HepG2 (cell line): ENCODE measurements around the gene LHFPL6. TPM values are rescaled to one million over a fixed set of nuclear protein-coding genes. Genes with fewer than 3 reads are reported as not detected.

ENCODE experiments used
- ATAC-seq: fragments of 200-7000 bp; cut with Tn5 transposase; 3 replicates; pipeline ENCODE4 v1.9.1; 2020; ENCODE audit warnings: mild to moderate bottlenecking, moderate library complexity
- BruUV-seq: library from RNA; stranded (reverse); fragments of 400-500 nt; replicated peaks from 2 replicates; lab custom pipeline; 2021; lab: Mats Ljungman, UMichigan
- CTCF ChIA-PET: fragments of 300-600 bp; formaldehyde crosslinking; extraction: SDS; loops from one replicate; lab custom pipeline; 2021; ENCODE audit warnings: low total read pairs, inconsistent platforms, low intra/inter-chr PET ratio; lab: Yijun Ruan, JAX
- POLR2A ChIA-PET: fragments of 350-600 bp; sonication (Branson Sonifier 250); formaldehyde crosslinking; loops from one replicate; lab custom pipeline; 2020; ENCODE audit warnings: antibody characterized with exemption, inconsistent platforms; lab: Yijun Ruan, JAX
- DNase-seq: peaks from one replicate; pipeline ENCODE4 v3.0.0-alpha.2; 2015; ENCODE audit warnings: low spot score
- FAIRE-seq: peaks from 3 replicates; lab custom pipeline; 2011; peaks lifted over from hg19 to GRCh38; lab: Jason Lieb, UNC
- H2AFZ ChIP-seq: one replicate; pipeline ENCODE4 v1.6.1; 2011; ENCODE audit warnings: low read length, inconsistent platforms
- H3K27ac ChIP-seq: fragments of 300-600 bp; 3 replicates; pipeline ENCODE4 v1.8.0; 2011; ENCODE audit warnings: mixed run types, mild to moderate bottlenecking, mixed read lengths, low read length, inconsistent platforms; ENCODE audit not compliant: insufficient read depth; ENCODE audit errors: extremely low read length
- H3K27me3 ChIP-seq, 2 experiments: fragments of 200-600 bp in 1 of 2; 2 replicates in 1 of 2; 3 replicates in 1 of 2; pipeline versions ENCODE4 v1.6.0 to v1.8.0; 2011; ENCODE audit warnings: low read length in 2 of 2, mild to moderate bottlenecking in 2 of 2, moderate library complexity in 2 of 2, inconsistent platforms in 1 of 2; ENCODE audit not compliant: insufficient read depth in 2 of 2, control insufficient read depth in 1 of 2
- H3K36me3 ChIP-seq, 2 experiments: fragments of 200-600 bp in 1 of 2; replicated peaks in 1 of 2; 2 replicates in 1 of 2; 3 replicates in 1 of 2; pipeline versions ENCODE4 v1.5.1 to v1.8.0; 2011; ENCODE audit warnings: low read length in 2 of 2, inconsistent platforms in 1 of 2; ENCODE audit not compliant: insufficient read depth in 2 of 2, control insufficient read depth in 1 of 2
- H3K4me1 ChIP-seq: 2 replicates; pipeline ENCODE4 v1.5.1; 2012; ENCODE audit warnings: low read length, inconsistent platforms; ENCODE audit not compliant: insufficient read depth
- H3K4me2 ChIP-seq: 2 replicates; pipeline ENCODE4 v1.6.0; 2011; ENCODE audit warnings: low read depth, low read length, inconsistent platforms
- H3K4me3 ChIP-seq, 3 experiments: fragments of 200-600 bp in 1 of 3; sonication (generic), shearing (Covaris generic) in 1 of 3; replicated peaks in 1 of 3; 2 replicates each; pipeline ENCODE4 v1.5.1; 2011 to 2016; ENCODE audit warnings: low read length in 3 of 3, inconsistent platforms in 2 of 3, low read depth in 2 of 3, mild to moderate bottlenecking in 2 of 3, control low read depth in 1 of 3, mixed read lengths in 1 of 3; ENCODE audit not compliant: insufficient read depth in 1 of 3
- H3K79me2 ChIP-seq: one replicate; pipeline ENCODE4 v1.6.1; 2011; ENCODE audit warnings: low read length, inconsistent platforms; ENCODE audit not compliant: insufficient read depth
- H3K9ac ChIP-seq: 2 replicates; pipeline ENCODE4 v1.6.0; 2011; ENCODE audit warnings: mild to moderate bottlenecking, low read depth, low read length, inconsistent platforms; ENCODE audit not compliant: insufficient read depth
- H3K9me3 ChIP-seq: 2 replicates; pipeline ENCODE4 v1.5.1; 2012; ENCODE audit warnings: mild to moderate bottlenecking, low read length
- H4K20me1 ChIP-seq: 2 replicates; pipeline ENCODE4 v1.6.0; 2011; ENCODE audit warnings: inconsistent platforms, mild to moderate bottlenecking, low read length, moderate library complexity; ENCODE audit not compliant: insufficient read depth
- AGO1 ChIP-seq: fragments of 200-400 bp; formaldehyde crosslinking; IDR thresholded peaks from 2 replicates; pipeline ENCODE4 v1.6.1; 2017; ENCODE audit warnings: mild to moderate bottlenecking, low read depth, low read length, moderate library complexity; ENCODE audit not compliant: poor library complexity, severe bottlenecking
- ATF1 ChIP-seq: IDR thresholded peaks from 2 replicates; pipeline ENCODE4 v1.6.1; 2016; ENCODE audit warnings: mild to moderate bottlenecking, control low read depth
- ATM ChIP-seq: fragments of 450-650 bp; IDR thresholded peaks from 2 replicates; pipeline ENCODE4 v1.7.1; 2017; ENCODE audit warnings: mild to moderate bottlenecking, borderline replicate concordance
- EED ChIP-seq: sonication (generic); formaldehyde crosslinking; IDR thresholded peaks from 2 replicates; pipeline ENCODE4 v1.5.0; 2020; ENCODE audit warnings: mild to moderate bottlenecking, missing genetic modification reagents
- FOSL2 ChIP-seq: sonication (generic); formaldehyde crosslinking; IDR thresholded peaks from 2 replicates; pipeline ENCODE4 v1.4.0; 2020; ENCODE audit warnings: missing genetic modification reagents
- KAT2B ChIP-seq: fragments of 150-350 bp; IDR thresholded peaks from 2 replicates; pipeline ENCODE4 v1.6.1; 2014; ENCODE audit warnings: low read depth, low read length, borderline replicate concordance
- KAT7 ChIP-seq: IDR thresholded peaks from 2 replicates; pipeline ENCODE4 v1.6.1; 2018; ENCODE audit warnings: borderline replicate concordance, missing compliant biosample characterization
- KLF15 ChIP-seq: sonication (generic); formaldehyde crosslinking; IDR thresholded peaks from 2 replicates; pipeline ENCODE4 v1.8.1; 2023; ENCODE audit warnings: borderline replicate concordance, mild to moderate bottlenecking, inconsistent platforms, missing genetic modification reagents, mixed read lengths
- MAFK ChIP-seq, 2 experiments: IDR thresholded peaks in 1 of 2; conservative IDR thresholded peaks in 1 of 2; 2 replicates each; pipeline ENCODE4 v1.6.1; 2011; ENCODE audit warnings: improper control_type of control experiment in 2 of 2, low read length in 2 of 2
- RBM39 ChIP-seq: fragments of 200-400 bp; formaldehyde crosslinking; IDR thresholded peaks from one replicate; pipeline ENCODE4 v1.6.1; 2018; ENCODE audit warnings: antibody characterized with exemption, mild to moderate bottlenecking, low read depth, low read length; ENCODE audit not compliant: poor library complexity, severe bottlenecking
- RELA ChIP-seq: sonication (generic); formaldehyde crosslinking; IDR thresholded peaks from 2 replicates; pipeline ENCODE4 v1.4.0; 2020; ENCODE audit warnings: missing genetic modification reagents
- SMAD3 ChIP-seq: sonication (generic); formaldehyde crosslinking; IDR thresholded peaks from 2 replicates; pipeline ENCODE4 v1.4.0; 2020; ENCODE audit warnings: missing genetic modification reagents
- SOX5 ChIP-seq: IDR thresholded peaks from 2 replicates; pipeline ENCODE4 v1.6.1; 2016; ENCODE audit warnings: borderline replicate concordance
- TBX2 ChIP-seq: sonication (generic); formaldehyde crosslinking; IDR thresholded peaks from 2 replicates; pipeline ENCODE4 v1.5.0; 2020; ENCODE audit warnings: missing genetic modification reagents, mild to moderate bottlenecking, borderline replicate concordance
- THAP8 ChIP-seq: sonication (generic); formaldehyde crosslinking; IDR thresholded peaks from 2 replicates; pipeline ENCODE4 v1.5.1; 2020; ENCODE audit warnings: missing genetic modification reagents, mild to moderate bottlenecking, borderline replicate concordance
- ZFP91 ChIP-seq: sonication (generic); formaldehyde crosslinking; IDR thresholded peaks from 2 replicates; pipeline ENCODE4 v1.9.0; 2022; ENCODE audit warnings: missing genetic modification reagents, mild to moderate bottlenecking, borderline replicate concordance
- ZNF124 ChIP-seq: sonication (generic); formaldehyde crosslinking; IDR thresholded peaks from 2 replicates; pipeline ENCODE4 v1.4.0; 2020; ENCODE audit warnings: missing genetic modification reagents
- ZNF235 ChIP-seq: sonication (generic); formaldehyde crosslinking; IDR thresholded peaks from 2 replicates; pipeline ENCODE4 v1.8.1; 2023; ENCODE audit warnings: mild to moderate bottlenecking, missing genetic modification reagents, borderline replicate concordance
- ZNF431 ChIP-seq: sonication (generic); formaldehyde crosslinking; IDR thresholded peaks from 2 replicates; pipeline ENCODE4 v1.9.0; 2022; ENCODE audit warnings: missing genetic modification reagents, low read depth, mild to moderate bottlenecking, borderline replicate concordance
- ZNF570 ChIP-seq: sonication (generic); formaldehyde crosslinking; IDR thresholded peaks from 2 replicates; pipeline ENCODE4 v1.4.0; 2020; ENCODE audit warnings: mild to moderate bottlenecking, missing genetic modification reagents, borderline replicate concordance
- ZNF572 ChIP-seq: sonication (generic); formaldehyde crosslinking; IDR thresholded peaks from 2 replicates; pipeline ENCODE4 v1.5.1; 2020; ENCODE audit warnings: mild to moderate bottlenecking, missing genetic modification reagents
- ZNF720 ChIP-seq: sonication (generic); formaldehyde crosslinking; IDR thresholded peaks from 2 replicates; pipeline ENCODE4 v1.4.0; 2020; ENCODE audit warnings: missing genetic modification reagents
- WGBS: methylation state at CpG from one replicate; pipeline ENCODE4 v1.1.6; 2017; ENCODE audit warnings: low lambda C conversion rate; 5-methylcytosine and 5-hydroxymethylcytosine counted together
- in situ Hi-C: cut with HindIII; loops from 2 replicates; pipeline ENCODE4 v1.10.0; 2017; ENCODE audit warnings: low pct_unique_long_range_greater_than_20kb; ENCODE audit not compliant: extremely low pct_ligation_motif_present
- intact Hi-C: fragments of 100-400 bp; cut with micrococcal nuclease; formaldehyde crosslinking; loops from one replicate; pipeline ENCODE4 v1.10.0; 2022; ENCODE audit not compliant: unreplicated experiment
- polyA plus RNA-seq, 8 experiments: library from polyadenylated mRNA; depleted of rRNA in 3 of 8; stranded (reverse) in 7 of 8; unstranded in 1 of 8; fragments of >200 nt; fragmentation: Illumina TruSeq in 4 of 8; extraction: Trizol in 4 of 8; gene quantifications; 2 replicates each; pipeline versions ENCODE4 v1.2.1 to v1.2.3, GENCODE V29; 2011 to 2016; ENCODE audit warnings: low read depth in 4 of 8, missing spikeins in 1 of 8, mixed read lengths in 1 of 8; ENCODE audit not compliant: insufficient read depth in 1 of 8
- total RNA-seq, 5 experiments: library from RNA; depleted of rRNA; stranded (reverse); fragments of >200 nt; fragmentation: Illumina TruSeq; extraction: Trizol; gene quantifications; 2 replicates each; pipeline ENCODE4 v1.2.3, GENCODE V29; 2016; ENCODE audit warnings: low read depth in 1 of 5
- TF ChIP-seq, protein P1 (sequence below): sonication (generic); formaldehyde crosslinking; IDR thresholded peaks from 2 replicates; pipeline ENCODE4 v1.5.1; 2020; ENCODE audit warnings: missing genetic modification reagents, mild to moderate bottlenecking, borderline replicate concordance

Gene LHFPL6
- total and polyA plus RNA-seq, 2 of the 13 experiments (the other 11 are each of a cell fraction or from before 2014, with no cell fraction given) = not detected

GRCh38 chr13:39448834-39449233 is 154.2 kb downstream of the LHFPL6 start (continued):
- no peak for TF ChIP-seq ATF1 (CRISPR knock-in tag)
- no peak for TF ChIP-seq KAT7 (CRISPR knock-in tag)
- no peak for TF ChIP-seq FOSL2
- no peak for TF ChIP-seq ZFP91 (CRISPR knock-in tag)
- no peak for TF ChIP-seq ZNF431
- no peak for TF ChIP-seq THAP8

GRCh38 chr13:39446865-39447264 is 156.1 kb downstream of the LHFPL6 start:
- ATAC-seq = no peak
- Histone ChIP-seq H4K20me1 (no peaks in the 10 kb centered on the region), H3K79me2 (no peaks in the 10 kb centered on the region), H3K4me2 (no peak overlapping the region), H3K27me3 (no peaks in the 10 kb centered on the region), H3K9me3 (no peaks in the 10 kb centered on the region), H3K36me3 (no peaks in the 10 kb centered on the region), H2AFZ (no peak overlapping the region), H3K27ac (no peak overlapping the region), H3K4me1 (no peaks in the 10 kb centered on the region), H3K4me3 (no peak overlapping the region), H3K9ac (no peak overlapping the region)
- DNase-seq = no peak
- in situ Hi-C loops = no loop called here
- no peak for FAIRE-seq
- ChIA-PET POLR2A (no interaction called here), CTCF (no interaction called here)
- BruUV-seq = no TSS peak
- 4% methylated on average over 4 of the region's 4 CpGs for WGBS
- TF ChIP-seq ZNF124 (CRISPR knock-in tag) (no peak), KLF15 (CRISPR knock-in tag) (no peak), AGO1 (no peak), RBM39 (no peak), ATM (no peak), TBX2 (CRISPR knock-in tag) (no peak), SMAD3 (CRISPR knock-in tag) (no peak), ZNF572 (CRISPR knock-in tag) (no peak), ZNF235 (no peak), MAFK (conservative IDR thresholded peaks at IDR 0.05 in 1 of 2, IDR thresholded peaks at IDR 0.05 in 1 of 2; ENCODE audit: low read length in 2 of 2) (no peak), RELA (CRISPR knock-in tag) (no peak), ZNF570 (CRISPR knock-in tag) (no peak), EED (CRISPR knock-in tag) (no peak), ZNF720 (no peak), KAT2B (no peak), SOX5 (CRISPR knock-in tag) (no peak)
- TF ChIP-seq, protein P1, sequence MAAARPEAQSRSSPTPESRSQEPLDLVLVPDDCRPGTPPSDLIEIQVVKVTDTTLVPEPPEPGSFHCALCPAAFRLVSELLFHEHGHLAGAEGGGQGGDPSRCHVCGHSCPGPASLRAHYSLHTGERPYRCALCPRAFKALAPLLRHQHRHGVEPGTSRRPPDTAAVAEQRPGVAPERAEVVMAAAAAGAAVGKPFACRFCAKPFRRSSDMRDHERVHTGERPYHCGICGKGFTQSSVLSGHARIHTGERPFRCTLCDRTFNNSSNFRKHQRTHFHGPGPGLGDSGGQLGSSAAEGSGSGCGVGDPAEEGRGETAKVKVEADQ = no peak
- intact Hi-C loops = no loop called here
